ENCODE data around the gene DYNLT2.
"Not testable (repeated sequence)": the region's sequence is repeated elsewhere in the genome, so short reads cannot be mapped to it uniquely, and the experiment has no call there.

The DYNLT2 gene

DNA sequence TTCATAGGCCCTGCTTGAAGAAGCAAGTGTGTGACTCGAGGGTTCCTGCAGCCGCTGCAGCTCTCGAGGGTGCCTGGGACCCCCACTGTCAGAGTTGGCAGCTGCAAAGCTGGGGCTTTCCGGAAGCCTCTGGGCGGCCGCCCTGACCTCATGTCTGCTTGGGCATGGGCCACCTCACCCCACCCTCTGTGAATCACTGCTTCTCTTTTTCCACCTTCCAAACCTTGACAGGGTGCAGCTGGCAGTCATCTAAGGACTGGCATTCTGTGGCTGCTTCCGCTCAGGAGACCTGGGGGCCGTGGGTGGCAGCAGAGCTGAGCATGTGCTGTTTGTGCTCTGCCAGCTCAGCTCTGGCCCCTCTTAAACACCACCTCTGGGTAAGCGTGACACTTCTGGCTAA is 32.0 kb upstream of the DYNLT2 start:
- DNase-seq = no peak

- no peak for DNase-seq
Measured at GRCh38 chr6:169782966-169783365, 31.6 kb upstream of the DYNLT2 start.

DNA sequence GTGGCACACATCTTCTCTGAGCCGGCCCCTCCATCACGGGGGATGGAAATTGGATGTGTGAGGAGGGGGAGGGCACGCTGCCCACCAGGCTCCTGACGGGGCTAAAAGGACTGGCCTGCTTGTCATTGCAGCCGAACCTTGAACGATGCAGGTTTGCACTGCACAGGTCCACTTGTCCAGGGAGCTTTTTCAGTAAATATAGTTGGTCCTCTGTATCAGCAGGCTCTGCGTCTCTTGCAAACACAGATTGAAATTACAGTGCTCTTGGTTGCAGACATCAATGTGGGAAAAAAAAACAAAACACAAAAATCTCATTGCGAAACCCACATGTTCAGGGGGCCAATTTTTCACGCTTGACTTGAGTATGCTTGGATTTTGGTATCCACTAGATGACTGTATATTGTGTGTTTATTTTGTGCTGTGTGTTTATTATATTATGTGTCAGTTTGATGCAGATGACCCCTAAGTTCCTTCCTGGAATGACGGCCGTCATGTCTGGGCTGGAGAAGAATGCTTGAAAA is 29.3 kb upstream of the DYNLT2 start:
- no peak for DNase-seq

DNA sequence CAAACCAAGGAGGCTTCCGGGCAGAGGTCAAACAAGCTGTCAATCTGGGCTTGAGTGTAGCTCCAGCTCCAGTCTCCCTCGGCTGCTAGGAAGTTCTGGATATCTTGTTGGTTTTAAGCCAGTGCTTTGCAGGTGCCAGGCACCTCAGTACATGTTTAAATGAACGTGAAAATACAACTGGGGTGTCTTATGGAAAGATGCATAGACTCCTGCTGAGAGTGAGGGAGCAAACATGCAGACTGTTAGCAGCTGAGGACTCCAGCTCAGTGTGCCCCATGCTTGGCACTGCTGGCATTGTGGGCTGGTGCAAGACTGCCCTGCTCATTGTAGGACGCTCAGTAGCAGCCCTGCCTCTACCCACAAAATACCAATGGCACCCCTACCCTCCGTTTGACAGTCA is 28.5 kb upstream of the DYNLT2 start:
- no peak for DNase-seq

DNA sequence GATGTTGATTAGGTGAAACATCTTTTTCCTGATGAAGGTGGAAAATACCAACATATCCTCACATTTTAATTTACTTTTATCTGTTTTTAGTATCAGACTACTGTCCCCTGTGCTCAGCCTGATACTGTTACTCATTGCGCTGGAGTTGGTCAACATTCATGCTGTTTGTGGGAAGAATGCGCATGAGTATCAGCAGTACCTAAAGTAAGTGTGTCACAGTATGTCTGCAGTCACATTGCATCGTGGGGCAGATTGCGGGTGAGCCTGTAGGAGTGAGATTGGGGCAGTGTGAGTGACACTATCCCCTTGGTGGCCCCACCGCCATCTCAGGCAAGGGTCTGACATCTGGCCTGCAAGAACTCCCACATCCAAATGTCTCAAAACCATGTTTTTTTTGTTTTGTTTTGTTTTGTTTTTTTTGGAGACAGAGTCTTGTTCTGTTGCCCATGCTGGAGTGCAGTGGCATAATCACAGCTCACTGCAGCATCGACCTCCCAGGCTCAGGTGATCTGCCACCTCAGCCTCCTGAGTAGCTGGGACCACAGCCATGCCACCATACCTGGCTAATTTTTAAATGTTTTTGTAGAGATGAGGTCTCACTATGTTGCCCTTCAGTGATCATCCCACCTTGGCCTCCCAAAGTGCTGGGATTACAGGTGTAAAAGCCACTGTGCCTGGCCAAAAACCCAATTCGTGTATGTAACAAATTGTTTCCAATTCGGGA is 27.9 kb upstream of the DYNLT2 start:
- no peak for DNase-seq

DNA sequence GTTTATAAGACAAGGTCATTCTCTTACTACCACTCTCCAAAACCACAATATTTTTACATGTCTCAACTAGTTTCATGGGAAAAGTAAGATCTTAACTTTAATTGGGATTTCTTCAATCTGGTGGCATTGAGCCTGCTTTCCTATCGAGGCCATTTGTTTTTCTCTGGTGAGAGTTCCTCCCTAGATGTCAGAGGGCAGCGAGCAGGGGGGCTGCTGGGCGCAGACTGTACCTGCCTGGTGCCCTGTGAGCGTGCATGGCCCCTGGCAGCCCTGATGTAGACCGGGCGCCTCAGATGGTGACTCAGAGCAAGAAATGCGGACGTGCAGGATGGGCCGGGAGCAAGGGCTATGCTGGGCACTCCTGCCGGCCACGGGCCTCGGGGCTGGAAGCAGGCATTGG is 27.3 kb upstream of the DYNLT2 start:
- no peak for DNase-seq

DNA sequence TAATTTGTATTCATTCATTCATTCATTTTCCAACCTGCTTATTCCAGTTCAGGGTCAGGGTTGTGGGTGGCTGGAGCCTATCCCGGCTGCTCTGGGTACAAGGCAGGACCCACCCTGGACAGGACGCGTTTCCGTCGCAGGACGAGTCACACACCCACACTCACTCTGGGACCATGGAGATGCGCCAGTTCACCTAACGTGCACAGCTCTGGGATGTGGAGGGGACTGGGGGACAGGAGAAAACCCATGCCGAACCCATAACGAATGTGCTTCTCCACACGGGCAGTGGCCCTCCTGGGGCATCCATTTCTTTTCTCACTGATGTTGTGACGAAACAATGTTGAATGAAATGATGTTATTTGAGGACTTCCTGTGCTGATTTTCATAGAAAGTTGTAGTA is 26.5 kb upstream of the DYNLT2 start:
- DNase-seq = no peak

- no peak for DNase-seq
Measured at GRCh38 chr6:169776379-169776778, 25.0 kb upstream of the DYNLT2 start.

GRCh38 chr6:169775321-169775720 is 23.9 kb upstream of the DYNLT2 start:
- no peak for DNase-seq

DNA sequence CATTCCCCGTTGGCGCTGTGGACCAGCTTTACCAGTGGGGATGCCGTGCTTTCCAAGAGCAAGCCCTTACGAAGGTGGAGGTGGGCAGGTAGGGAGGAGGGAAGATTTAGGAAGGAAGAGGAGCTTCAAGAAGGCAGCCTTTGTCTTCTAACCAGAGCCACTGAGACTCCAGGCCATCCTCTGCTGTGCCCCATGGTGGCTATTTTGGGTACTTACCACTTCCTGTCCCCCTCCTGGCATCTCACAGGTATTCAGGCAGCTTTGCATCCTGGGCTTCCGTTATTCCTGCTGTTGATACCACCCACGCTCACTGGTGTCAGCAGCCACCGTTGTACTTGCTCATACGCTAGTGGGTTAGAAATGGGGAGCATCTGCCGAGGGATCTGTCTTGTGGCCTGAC is 23.0 kb upstream of the DYNLT2 start:
- DNase-seq = no peak

DNA sequence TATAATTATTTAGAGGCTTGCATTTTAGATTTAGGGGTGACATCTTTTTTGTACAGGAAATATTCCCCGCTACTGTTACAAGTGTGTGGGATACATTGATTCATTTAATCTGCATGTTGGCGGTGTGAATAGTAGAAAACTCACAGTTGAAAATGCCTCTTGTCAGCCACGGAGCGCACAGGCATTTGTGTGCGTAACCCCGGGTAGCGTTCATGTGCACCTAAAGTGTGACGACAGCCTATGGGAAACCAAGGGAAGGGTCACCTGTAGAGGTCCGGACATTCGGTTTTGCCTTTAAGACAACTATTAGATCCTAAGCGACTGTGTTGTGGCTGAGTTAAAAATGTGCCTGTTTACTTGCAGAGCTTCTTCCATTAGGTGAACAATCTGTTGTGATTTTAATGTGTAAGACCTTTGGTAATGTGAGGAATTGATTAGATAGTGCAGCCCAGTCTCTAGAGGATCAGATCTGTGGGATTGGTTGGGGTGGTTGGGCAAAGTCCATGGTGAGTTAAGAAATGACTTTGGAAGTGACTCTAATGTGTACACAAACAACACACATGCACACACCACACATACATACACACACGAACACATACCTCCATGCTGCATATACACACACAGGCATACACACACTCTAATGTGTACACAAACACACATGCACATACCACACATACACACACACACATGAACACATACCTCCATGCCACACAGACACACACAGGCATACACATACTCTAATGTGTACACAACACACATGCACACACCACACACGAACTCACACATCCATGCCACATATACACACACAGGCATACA is 15.8 kb upstream of the DYNLT2 start:
- DNase-seq = no peak

DNA sequence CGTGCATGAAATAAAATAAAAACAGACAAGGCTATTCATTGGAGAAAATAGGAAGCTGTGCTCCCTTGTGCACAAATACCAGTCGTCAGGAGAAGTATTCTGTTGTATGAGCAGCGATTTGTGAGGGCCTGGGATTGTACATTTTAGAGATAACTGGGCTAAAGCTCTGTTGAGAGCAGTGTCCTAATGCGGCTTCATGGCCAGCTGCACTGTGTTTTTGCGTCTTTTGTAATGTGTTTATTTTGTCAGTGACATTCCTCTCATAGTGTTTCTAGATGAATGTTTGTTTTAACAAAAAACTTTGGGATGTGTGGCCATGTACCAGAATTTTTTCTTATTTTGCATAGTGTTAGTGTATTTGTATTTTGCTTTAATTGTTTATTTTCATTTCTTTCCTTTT is 14.9 kb upstream of the DYNLT2 start:
- DNase-seq = no peak

GRCh38 chr6:169765789-169766188 is 14.4 kb upstream of the DYNLT2 start:
- not testable (repeated sequence) for DNase-seq

- DNase-seq = no peak
Measured at GRCh38 chr6:169763881-169764280, 12.5 kb upstream of the DYNLT2 start.

- DNase-seq = no peak
Measured at GRCh38 chr6:169763308-169763707, 11.9 kb upstream of the DYNLT2 start.

DNA sequence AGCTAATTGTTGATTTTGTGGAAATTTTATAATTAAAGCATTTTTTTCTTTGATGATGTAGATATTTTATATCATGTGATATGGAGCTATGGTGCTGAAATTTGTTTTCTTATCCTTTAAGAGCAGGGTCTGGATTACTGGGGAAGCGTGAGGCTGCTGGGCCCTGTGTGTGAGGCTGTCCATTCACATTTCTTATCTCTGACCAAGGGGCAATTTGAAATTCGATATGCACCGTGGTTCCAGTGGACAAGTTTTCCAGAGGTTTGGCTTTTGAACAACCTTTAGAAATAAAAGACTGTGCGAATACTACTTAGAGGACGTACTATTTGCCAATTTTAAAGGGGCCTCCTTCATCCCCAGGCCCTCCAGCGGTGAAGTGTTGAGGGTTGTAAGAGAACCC is 3.8 kb upstream of the DYNLT2 start:
- DNase-seq = no peak

DNA sequence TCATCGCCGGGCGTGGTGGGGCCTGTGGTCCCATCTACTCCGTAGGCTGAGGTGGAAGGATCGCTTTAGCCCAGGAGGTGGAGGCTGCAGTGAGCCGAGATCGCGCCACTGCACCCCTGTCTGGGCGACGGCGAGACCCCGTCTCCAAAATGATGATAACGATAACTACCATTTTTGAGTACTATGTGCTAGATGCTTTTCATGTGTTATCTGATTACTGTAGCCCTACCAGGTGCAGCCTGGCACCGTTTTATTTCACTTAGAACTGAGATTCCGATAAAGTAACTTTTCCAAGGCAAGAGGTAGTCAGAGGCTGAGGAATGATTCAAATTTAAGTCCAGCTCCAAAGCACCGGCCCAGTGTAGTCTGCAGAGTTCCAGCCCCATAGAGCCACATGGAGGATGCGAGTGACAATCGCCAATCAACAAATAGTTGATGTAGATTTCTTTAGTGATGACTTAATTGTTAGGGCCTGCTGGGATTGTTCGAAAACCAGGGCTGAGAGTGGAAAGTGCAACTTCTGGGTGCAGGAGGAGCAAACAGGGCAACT is 777 bp upstream of the DYNLT2 start:
- peak; percentile 21 for DNase-seq

DNA sequence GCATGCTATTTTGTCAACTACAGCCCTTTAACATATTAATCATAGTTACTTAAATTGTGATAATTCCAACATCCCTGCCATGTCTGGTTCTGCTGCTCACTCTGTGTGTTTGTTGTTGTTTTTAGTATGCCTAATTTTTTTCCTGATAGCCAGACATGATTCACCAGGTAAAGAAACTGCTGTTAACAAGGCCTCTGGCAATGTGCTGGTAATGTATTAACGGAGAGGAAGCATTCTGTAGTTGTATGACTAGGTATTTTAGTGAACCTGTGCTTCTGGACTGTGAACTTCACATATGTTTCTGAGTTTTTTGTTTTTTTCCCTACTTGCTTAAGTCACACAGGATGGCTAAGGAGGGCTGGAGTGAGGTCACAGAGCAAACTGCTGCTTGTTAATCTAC is 4.8 kb downstream of the DYNLT2 start:
- no peak for DNase-seq

GRCh38 chr6:169745405-169745804 is 6.0 kb downstream of the DYNLT2 start:
- DNase-seq = no peak

DNA sequence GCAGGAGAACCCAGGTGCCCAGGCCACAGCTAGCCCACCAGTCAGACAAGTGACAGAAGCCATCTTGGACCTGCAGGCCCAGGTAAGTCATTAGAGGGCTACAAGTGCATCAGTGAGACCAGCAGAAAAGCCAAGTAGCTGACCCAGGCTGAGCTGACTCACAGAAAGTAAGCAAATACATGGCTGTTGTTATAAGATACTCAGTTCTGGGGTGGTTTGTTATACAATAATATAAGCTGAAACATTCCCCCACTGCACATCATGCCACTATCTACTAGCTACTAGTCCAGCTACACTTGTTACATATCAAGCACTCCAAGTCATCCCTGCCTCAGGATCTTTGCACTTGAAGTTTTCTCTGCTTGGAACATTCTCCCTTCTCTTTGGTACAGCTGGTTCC is 10.0 kb downstream of the DYNLT2 start:
- no peak for DNase-seq

GRCh38 chr6:169738976-169739529 is 12.3 kb downstream of the DYNLT2 start:
- DNase-seq = no peak

DNA sequence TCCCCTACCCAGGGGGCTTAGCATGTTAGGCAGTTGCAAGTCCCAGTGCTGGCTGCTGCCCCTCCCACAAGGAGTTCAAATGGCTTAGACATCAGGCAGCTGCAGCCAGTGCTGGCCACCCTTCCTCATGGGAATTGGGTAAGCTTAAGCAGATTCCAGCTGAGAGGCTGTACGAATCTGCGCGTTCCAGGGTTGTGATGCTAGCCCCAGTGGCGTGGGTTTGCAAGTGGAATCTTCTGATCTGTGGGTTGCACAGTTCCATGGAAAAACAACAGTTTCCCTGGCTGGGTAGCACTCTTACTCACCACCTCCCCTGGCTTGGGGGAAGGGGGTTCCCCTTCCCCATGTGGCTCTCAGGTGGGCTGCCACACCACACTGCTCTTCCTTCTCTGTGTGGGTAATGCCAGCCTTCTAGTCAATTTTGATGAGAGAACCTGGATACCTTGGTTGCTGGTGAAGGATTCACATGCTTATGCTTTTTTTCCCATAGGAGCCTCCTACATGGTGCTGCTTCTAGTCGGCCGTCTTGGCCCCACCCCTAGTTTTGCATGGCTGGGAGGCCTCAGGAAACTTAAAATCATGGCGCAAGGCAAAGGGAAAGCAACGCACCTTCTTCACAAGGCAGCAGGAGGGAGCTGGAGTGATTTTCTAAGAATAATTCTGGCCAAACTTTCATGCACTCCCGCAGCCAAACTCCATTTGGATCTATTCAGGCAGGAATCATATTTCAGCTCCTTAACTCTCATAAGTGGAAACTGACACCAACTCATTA is 13.0 kb downstream of the DYNLT2 start:
- no peak for DNase-seq

- no peak for DNase-seq
Measured at GRCh38 chr6:169729961-169730360, 21.4 kb downstream of the DYNLT2 start.

Measured in activated CD4-positive, alpha-beta T cell treated with anti-CD3 and anti-CD28 coated beads, Interleukin-2, Interleukin-6, amounts not matched to agents 100 ng/mL and 50 ng/mL, durations not matched to agents 16 hours and 8 hours (primary cell).